Superior temporal gyrus (tissue), 1 donor: Measurements from ENCODE around the gene ARHGAP9.
A peak's percentile ranks its signal among the peaks of the same experiment; 100 is the strongest.

Experiments
- DNase-seq: peaks from one replicate; pipeline ENCODE4 v3.0.0-alpha.2; 2016; ENCODE audit errors: extremely low spot score

The ARHGAP9 gene

DNA sequence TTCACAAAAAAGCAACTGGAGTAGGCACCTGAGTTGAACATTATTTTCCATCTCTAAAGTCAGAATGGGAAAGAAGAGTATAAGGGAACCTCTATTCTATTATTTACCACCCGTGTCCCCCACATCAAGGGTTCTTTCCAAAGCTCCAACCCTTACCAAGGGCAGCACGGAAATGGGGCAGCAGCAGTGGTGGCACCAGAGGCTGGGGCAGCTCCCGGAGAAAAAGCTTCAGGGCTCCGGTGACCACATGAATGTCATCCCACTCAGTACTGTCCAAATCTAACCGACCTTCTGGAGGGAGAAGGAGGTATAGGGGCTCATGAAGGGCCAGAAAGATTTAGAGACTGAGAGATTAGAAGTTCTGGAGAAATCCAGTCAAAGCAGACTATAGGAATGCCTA, 5.8 kb downstream of the ARHGAP9 start:
- no peak for DNase-seq

DNA sequence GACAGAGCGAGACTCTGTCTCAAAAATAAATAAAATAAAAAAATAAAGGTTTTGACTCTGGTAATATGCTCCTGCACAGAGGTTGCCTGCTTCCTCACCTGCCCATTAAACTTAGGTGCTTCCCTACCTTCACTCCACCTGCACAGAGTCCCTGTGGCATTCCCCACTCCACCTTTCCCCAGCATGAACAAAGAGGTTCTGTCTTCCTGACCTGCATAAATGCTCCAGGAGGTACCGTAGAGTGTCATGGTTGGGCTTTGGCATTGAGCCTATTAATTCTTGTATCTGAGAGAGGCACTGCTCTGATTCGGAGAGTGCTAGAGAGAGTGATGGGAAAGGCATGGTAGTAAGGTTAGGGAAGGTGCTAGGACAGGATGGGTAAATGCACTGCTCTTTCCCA, 6.3 kb downstream of the ARHGAP9 start:
- DNase-seq, result no peak

DNA sequence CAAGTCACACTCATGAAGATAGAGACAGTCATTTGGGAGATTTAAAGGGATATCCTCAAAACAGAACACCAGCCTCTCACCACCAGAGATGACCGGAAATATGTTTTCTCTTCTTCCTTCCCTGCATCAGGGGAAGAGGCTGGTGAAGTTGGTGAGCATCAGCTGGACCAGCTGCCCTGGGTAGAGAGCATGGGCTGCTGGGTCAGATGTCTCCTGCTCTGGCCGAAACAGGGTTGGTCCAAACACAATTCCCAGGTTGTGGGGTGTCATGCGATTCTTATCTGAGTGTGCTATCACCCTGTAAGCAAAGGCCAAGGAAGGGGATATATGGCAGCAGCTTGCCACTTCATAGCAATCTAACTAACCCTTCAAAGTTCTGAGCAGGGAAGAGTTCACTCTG, 7.3 kb downstream of the ARHGAP9 start:
- DNase-seq, result no peak

DNA sequence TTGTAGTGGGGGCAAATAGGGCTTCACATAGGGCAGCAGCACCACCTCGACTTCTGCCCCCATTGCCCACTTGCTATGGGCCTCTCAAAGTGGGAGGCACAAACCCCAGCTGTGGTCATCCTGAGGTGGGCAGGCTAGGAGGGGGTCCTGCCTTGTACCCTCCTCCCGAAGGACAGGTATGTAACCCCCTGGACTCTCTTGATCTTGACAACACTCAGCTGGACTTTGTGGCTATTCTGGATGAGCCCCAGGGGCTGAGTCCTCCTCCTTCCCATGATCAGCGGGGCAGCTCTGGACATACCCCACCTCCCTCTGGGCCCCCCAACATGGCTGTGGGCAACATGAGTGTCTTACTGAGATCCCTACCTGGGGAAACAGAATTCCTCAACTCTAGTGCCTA, 8.0 kb downstream of the ARHGAP9 start:
- no peak for DNase-seq

DNA sequence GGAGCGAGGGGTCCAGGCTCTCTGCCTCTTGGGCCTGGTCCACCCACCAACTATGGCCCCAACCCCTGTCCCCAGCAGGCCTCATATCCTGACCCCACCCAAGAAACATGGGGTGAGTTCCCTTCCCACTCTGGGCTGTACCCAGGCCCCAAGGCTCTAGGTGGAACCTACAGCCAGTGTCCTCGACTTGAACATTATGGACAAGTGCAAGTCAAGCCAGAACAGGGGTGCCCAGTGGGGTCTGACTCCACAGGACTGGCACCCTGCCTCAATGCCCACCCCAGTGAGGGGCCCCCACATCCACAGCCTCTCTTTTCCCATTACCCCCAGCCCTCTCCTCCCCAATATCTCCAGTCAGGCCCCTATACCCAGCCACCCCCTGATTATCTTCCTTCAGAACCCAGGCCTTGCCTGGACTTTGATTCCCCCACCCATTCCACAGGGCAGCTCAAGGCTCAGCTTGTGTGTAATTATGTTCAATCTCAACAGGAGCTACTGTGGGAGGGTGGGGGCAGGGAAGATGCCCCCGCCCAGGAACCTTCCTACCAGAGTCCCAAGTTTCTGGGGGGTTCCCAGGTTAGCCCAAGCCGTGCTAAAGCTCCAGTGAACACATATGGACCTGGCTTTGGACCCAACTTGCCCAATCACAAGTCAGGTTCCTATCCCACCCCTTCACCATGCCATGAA, 8.6 kb downstream of the ARHGAP9 start:
- no peak for DNase-seq

DNA sequence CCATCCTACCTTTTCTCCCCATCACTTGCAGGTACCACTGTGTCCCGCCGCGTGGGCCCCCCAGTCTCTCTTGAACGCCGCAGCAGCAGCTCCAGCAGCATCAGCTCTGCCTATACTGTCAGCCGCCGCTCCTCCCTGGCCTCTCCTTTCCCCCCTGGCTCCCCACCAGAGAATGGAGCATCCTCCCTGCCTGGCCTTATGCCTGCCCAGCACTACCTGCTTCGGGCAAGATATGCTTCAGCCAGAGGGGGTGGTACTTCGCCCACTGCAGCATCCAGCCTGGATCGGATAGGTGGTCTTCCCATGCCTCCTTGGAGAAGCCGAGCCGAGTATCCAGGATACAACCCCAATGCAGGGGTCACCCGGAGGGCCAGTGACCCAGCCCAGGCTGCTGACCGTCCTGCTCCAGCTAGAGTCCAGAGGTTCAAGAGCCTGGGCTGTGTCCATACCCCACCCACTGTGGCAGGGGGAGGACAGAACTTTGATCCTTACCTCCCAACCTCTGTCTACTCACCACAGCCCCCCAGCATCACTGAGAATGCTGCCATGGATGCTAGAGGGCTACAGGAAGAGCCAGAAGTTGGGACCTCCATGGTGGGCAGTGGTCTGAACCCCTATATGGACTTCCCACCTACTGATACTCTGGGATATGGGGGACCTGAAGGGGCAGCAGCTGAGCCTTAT, 9.2 kb downstream of the ARHGAP9 start:
- DNase-seq, result no peak

DNA sequence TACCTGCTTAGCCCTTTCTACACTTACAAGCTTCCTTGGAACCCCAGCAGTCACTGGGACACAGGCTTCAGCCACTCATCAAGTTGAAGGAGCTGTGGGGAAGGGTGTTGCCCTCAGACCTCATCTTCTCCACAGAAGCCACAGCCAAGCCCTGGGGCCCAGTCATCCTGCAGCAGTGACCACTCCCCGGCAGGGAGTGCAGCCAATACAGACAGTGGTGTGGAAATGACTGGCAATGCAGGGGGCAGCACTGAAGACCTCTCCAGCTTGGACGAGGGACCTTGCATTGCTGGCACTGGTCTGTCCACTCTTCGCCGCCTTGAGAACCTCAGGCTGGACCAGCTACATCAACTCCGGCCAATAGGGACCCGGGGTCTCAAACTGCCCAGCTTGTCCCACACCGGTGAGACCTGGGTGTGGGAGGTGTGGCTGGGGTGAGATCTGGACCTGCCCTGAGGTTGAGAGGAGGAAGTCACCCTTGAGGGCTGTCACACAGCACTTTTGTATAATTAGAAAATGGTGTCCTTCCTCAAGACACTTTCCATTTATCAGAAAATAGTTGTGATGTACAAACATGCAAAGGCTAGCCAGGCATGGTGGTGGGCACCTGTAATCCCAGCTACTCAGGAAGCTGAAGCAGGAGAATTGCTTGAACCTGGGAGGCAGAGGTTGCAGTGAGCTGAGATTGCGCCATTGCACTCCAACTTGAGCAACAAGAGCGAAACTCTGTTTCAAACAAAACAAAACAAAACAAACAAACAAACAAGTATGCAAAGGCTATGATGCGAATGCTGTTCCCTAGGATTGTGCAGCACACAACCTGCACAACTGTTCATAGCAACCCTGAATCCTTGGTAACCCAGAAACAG, 10.1 kb downstream of the ARHGAP9 start:
- no peak for DNase-seq

DNA sequence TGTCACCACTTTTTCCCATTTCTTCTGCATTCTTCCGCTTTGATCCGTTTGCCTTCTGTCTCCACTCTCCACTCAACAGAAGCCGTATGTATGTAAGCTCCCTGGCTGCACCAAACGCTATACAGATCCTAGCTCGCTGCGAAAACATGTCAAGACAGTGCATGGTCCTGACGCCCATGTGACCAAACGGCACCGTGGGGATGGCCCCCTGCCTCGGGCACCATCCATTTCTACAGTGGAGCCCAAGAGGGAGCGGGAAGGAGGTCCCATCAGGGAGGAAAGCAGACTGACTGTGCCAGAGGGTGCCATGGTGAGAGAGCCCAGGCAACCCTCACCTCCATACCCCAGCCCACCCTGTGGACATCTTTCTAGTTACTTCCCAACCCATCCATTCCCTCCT, 11.8 kb downstream of the ARHGAP9 start:
- DNase-seq, result no peak

DNA sequence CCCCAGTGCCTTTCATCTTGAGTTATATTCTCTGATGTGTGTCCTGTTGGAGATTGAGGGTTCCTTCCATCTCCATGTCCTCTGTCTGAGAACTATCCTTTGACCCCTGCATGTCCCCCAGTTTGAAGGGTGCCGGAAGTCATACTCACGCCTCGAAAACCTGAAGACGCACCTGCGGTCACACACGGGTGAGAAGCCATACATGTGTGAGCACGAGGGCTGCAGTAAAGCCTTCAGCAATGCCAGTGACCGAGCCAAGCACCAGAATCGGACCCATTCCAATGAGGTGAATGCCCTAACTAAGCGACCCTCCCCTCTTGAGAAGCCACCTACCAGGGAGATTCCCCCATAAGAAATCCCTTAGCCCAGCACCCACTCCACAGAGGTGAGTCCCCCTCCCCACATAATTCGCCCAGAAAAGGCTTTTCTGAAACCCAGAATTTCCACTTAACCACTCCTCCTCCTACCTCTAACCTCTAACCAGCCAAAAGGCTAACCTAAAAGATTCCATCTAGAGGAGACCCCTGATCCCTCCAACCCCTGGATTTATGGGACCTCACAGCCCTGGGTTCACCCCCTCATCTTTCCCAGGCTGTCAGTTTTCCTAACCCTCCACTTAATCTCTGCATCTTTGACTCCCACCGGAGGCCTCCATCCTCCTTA, 12.3 kb downstream of the ARHGAP9 start:
- no peak for DNase-seq

DNA sequence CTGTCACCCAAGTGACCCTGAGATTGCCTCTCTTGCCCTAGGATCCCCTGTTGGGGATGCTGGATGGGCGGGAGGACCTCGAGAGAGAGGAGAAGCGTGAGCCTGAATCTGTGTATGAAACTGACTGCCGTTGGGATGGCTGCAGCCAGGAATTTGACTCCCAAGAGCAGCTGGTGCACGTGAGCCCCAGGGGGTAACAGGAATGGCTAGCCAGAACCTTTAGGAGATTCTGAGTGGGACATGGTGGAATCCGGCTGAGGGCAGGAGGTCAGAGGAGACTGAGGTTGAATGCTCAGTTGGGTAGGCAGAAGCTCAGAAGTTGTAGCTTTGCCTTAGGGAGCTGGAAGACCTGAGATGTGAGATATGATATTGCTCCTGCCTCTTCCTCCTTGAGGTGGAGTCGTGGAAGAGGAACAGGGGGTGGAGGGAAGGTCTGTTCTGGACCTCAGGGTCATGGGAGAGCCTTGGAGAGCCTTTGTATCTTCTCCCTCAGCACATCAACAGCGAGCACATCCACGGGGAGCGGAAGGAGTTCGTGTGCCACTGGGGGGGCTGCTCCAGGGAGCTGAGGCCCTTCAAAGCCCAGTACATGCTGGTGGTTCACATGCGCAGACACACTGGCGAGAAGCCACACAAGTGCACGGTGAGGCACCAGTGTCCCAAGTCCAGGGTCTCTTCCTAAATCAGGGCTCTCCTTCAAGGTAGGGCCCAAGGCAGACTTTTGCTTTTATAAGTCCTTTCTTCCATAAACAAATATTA, 13.7 kb downstream of the ARHGAP9 start:
- DNase-seq, result no peak

DNA sequence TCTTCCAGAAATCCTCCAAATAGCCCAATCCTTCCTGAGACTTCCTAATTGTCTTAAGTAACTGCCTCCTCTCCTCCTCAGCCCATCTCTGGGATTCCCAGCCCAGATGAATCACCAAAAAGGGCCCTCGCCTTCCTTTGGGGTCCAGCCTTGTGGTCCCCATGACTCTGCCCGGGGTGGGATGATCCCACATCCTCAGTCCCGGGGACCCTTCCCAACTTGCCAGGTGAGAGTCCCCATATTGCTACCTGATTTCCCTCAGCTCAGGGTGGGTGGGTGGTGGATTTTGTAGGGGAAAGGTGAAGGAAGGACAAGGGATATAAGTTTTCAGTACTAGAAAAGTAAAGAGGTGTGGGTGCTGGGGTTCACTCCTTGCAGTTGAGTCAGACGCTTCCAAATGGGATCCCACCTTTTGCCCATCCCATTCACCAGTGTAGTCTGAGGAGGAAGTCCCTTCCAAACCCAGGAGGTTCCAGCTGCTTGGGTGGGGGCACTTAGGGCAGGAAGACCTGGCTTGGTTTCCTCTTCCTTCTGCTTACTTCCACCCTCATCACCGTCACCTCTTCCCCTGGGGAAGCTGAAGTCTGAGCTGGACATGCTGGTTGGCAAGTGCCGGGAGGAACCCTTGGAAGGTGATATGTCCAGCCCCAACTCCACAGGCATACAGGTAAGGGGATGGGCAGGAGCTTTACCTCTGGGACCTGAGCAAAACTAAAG, 14.5 kb downstream of the ARHGAP9 start:
- no peak for DNase-seq

DNA sequence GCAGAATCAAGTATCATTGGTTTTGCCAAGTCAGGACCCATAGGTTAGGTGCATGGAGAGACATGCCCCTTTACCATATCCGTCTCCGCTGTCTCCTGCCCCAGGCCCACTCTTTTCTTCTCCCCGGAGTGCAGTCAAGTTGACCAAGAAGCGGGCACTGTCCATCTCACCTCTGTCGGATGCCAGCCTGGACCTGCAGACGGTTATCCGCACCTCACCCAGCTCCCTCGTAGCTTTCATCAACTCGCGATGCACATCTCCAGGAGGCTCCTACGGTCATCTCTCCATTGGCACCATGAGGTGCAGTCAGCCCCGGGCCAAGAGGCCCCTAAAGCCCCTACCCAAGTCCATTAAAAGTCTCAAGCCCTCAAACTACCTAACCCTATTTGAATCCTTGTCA, 15.1 kb downstream of the ARHGAP9 start:
- no peak for DNase-seq

DNA sequence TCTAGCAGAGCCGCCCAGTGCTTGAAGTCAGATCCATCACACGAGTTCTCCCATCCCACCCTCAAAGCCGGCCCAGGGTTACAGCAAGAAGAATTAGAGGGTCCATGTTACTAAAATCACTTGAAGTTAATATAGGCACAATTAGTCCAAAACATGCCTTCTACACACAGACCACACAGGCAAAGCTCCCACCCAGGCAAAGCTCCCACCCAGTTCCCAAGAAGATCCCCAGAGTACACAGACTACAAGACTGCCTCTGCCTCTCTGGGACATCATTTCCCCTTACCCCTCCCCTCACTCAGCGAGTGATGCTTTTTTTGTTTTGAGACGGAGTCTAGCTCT, 16.8 kb downstream of the ARHGAP9 start:
- no peak for DNase-seq

DNA sequence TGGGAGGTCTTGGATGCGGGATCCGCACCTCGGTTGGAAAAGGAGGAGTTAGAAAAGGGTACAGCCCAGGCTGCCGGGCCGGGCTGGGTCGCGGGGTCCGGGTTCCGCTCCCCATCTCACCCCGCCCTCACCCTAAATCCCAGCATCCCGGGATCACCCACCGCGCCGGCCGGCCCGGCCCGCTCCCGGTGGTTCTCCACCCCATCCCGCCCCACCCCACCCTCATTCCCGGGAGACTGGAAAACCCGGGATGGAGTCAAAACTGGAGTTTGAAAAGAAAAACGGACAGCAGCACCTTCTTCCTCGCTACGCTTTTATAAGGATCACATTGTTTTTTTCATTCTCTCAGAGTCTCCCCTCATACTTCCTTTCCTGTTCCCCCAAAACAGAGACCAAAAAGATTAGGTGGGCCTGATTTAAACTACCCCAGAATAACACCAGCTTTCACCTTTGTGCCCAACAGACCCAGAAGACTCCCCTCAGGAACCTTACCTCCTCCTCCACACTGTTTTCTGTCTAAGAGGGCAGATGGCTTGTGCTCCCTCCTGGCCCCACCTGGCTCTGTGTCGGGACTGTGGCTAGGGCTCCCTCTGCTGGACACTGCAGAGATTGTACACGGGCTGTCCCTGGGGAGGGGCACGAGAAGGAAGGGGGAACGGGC, 17.3 kb downstream of the ARHGAP9 start:
- DNase-seq, result peak; percentile 87

DNA sequence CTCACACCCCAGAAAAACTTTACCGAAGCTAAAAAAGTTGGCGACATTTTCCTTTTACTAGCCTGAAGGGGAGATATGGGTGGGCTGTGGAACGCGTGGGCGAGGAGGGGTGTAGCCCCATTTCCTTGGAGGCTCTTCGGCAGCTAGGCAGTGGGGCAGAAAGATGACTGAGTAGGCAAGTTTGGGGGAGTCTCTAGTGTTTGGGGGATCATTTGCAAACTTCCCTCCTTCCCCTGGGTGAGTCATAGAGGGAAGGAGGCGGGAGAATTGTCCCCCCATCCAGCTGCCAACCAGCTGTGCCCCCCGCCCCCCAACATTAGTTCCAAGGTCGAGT, 17.8 kb downstream of the ARHGAP9 start:
- no peak for DNase-seq

DNA sequence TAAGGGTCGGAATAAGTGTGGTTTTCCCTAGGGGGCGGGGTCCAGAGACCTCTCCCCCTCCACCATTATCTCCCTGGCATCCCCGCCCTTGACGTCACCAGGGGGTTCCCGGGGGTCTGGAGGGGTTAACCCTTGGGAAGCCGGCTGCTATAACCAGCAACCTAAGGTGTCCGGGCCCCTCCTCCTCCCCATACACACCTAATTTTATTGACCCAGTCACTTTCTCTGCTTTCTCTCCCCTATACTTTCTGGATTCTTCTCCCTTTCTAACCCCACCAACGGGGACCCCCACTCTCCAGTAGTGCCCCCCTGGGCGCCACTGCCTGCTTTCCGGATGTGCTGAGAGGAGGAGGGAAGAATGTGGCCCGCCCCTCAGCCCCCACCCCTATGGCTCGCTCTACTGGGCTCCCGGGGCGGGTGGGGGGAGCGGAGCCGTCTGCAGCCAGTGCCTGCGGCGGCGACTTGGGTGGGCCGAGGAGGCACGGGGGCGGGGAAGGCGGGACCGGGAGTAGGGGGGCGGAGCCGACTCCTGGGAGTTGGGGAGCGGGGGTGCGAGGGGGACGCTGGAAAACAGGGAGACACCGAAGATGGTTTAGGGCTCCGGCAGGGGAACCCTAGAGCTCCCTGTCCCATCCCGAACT, 18.3 kb downstream of the ARHGAP9 start:
- DNase-seq, result no peak

DNA sequence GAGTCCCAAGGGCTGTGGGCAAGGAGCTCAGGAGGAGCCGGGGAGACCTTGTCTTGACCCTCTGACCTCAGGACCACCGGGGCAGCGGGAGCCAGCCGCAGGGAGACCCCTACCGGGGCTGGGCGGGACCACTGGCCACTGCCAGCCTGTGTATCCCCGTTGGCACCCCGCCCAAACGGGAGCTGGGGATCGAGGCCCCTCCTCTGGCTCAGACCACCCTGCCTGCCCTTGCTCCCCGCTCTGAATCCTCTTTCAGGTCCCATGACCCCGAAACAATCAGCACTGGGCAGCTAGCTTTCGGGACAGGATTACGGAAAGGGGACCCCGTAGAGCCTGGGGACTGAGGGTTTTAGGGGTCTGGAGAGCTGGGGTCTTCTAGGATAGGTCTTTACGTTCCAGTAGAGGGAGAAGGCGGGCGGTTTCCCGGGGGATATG, 18.8 kb downstream of the ARHGAP9 start:
- no peak for DNase-seq

DNA sequence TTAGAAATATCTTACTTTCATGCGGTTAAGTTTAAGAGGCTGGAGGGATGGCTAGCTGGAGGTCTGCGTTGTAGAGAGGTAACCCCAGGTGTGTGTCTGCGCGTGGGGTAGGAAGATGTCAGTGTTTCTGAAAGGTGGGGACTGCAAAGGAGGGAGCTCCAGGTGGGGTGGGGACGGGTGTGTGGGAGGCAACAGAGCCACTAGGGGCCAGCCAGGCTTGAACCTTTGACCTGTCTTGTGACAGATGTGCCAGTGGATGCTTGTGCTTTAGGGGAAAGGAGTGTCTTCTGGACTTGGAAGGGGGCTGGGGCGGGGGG, 19.2 kb downstream of the ARHGAP9 start:
- DNase-seq, result no peak

DNA sequence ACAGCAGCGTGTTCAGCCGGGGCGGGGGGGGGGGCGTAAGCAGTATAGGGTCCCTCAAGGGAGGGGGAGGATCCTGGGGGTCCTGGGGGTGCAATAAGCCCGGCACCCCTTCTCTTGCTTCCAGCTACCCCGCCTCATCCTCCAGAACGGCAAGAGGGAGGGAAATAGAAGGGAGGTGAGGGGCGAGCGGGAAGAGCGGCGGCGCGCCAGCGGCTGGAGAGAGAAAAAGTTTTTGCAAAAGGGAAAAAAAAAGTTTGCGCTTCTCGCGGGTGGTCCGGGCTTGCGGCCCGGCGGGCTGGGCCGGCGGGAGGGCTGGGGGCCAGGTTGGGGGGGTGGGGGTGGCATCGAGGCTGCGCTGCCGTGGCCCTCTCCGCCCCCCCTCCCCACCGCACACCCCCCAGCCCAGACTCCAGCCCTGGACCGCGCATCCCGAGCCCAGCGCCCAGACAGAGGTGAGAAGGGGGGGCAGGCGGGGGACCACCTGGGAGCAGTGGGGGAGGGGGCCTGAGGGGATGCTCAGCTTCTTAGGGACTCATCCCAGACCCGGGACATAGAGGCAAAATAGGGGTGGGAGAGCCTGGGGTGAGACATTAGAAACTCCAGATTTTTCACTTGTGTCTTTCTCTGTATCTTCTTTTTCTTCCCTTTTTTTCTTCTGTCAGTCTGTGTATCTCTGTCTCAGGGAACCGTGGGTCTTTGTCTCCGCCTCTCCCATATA, 19.8 kb downstream of the ARHGAP9 start, which contains the start of gene GLI1:
Gene GLI1, plus strand, starts transcription at position 36 of the 718 bp plus-strand sequence. CDS start 3,907 bp downstream, outside the sequence.
- DNase-seq, result no peak
